Renal pelvis (tissue), 4 donors: ENCODE results near the gene LDLRAD3. TPM values are rescaled to one million over a fixed set of nuclear protein-coding genes. Genes with fewer than 3 reads are reported as not detected.
"Not testable (repeated sequence)": the region's sequence is repeated elsewhere in the genome, so short reads cannot be mapped to it uniquely, and the experiment has no call there.

Experiments
- DNase-seq: peaks from one replicate; pipeline ENCODE4 v3.0.0-alpha.2; 2013
- polyA plus RNA-seq, 3 donors: library from polyadenylated mRNA; unstranded; fragments of 120-200 nt; gene quantifications; one replicate each; pipeline ENCODE4 v1.2.1, GENCODE V29; 2013; ENCODE audit not compliant: insufficient read length in 3 of 3

Gene LDLRAD3
- polyA plus RNA-seq, 3 donors, result 23.1 to 24.7 (median 23.5) TPM

DNA sequence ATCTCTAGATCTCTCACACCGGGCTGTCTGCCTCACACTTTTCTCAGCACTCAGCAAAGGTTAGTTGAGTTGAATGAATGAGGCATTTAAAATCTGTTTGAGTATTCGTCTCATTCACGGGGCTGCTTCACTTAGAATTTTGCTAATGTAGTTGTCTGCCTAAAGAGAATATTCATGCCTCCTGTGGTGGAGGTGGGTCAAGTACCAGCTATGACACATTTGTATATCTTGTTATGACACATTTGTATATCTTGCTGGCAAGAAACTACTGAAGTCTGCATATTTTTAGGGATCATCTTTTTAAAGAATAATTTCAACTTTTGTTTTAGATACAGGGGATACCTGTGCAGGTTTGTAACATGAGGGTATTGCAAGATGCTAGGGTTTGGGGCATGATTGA lies 43.1 kb downstream of the LDLRAD3 start:
- no peak for DNase-seq

DNA sequence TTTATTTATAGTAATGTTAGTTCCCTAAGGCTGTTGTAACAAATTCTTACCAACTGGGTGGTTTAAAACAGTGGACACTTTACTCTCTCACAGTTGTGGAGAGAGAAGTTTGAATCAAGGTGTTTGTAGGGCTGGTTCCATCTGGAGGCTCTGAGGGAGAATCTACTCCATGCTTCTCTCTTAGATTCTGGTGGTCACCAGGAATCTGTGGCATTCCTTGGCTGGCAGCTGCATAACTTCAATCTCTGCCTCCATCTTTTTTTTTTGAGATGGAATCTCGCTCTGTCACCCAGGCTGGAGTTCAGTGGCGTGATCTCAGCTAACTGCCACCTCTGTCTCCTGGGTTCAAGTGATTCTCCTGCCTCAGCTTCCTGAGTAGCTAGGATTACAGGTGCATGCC lies 46.3 kb downstream of the LDLRAD3 start:
- no peak for DNase-seq

DNA sequence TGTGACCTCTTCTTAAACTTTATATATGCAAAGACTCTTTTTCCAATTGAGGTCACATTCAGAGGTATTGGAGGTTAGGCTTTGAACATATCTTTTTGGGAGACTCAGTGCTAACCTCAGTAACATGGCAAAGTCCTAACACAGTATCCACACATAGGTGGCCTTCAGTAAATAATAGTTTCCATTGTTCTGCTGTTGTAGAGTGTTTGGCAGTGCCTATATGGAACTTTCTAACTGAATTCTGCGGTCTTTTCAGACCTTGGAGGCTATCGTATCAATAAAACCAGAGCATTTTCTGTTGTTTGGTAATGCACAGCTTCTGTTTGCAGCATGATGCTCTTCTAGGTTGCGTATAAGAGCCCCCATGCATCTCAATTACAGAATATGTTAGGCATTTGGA lies 47.0 kb downstream of the LDLRAD3 start:
- no peak for DNase-seq

DNA sequence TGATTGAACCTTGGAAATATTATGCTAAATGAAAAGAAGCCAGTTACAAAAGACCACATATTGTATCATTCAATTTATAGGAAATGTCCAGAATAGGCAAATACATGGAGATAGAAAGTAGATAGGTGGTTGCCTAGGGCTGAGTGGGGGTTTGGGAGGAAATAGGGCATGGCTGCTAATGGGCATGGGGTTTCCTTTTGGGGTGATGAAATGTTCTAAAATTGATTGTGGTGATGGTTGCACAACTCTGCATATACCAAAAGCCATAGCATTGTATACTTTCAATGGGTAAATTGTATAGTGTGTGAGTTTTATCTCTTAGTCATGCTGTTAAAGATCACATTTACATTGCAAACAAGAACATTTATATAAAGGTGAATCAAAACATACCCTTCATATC lies 48.7 kb downstream of the LDLRAD3 start:
- no peak for DNase-seq

DNA sequence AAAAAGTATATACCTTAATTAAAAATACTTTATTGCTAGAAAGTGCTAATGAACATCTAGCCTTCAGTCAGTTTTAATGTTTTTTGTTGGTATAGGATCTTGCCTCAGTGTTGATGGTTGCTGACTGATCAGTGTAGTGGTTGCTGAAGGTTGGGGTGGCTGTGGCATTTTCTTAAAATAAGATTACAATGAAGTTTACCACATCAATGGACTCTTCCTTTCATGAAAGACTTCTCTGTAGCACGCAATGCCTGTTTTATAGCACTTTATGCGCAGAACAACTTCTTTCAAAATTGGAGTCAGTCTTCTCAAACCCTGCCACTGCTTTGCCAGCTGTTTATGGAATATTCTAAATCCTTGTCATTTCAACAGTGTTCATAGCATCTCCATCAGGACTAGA lies 50.6 kb downstream of the LDLRAD3 start:
- no peak for DNase-seq

DNA sequence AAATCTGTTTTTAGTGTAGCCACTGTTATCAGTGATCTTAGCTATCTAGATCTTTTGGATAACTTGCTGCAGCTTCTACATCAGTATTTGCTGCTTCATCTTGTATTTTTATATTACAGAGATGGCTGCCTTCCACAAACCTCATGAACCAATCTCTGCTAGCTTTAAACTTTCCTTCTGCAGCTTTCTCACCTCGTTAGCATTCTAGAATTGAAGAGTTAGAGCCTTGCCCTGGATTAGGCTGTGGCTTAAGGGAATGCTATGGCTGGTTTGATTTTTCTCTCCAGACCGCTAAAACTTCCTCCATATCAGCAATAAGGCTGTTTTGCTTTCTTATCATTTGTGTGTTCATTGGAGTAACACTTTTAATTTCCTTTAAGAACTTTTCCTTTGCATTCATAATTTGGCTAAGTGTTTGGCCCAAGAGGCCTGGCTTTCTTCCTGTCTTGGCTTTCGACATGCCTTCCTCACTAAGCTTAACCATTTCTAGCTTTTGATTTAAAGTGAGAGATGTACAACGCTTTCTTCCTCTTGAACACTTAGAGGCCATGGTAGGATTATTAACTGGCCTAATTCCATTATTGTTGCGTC lies 51.9 kb downstream of the LDLRAD3 start:
- DNase-seq, result no peak

DNA sequence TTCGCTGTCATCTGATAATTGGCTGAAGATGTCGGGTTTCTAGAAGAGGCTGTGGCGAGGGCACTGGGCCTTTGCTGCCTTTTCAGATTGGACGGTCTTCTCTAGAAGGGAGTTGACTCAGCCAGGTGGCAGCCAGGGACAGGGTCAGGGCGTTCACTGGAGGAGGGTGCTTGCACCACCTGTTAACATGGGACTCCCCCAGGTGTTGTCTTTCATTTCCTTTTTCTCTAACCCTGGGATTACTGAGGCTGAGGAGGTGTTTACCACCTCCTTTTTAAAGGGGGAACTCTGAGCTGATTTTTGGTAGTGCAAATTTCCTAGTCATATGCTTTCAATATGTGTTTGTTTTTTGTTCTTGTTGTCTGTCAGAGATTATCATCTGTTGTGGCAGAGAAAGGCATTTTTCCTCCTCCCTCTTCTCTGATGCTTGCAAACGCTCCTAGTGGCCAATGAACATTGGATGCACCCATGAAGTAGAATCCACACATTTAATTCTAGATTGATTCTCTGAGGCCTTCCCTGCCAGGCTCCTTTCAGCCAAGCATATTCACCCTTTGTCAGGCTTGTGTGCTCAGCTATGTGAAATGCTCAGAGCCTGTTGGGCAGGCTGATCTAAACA lies 54.1 kb downstream of the LDLRAD3 start:
- no peak for DNase-seq

DNA sequence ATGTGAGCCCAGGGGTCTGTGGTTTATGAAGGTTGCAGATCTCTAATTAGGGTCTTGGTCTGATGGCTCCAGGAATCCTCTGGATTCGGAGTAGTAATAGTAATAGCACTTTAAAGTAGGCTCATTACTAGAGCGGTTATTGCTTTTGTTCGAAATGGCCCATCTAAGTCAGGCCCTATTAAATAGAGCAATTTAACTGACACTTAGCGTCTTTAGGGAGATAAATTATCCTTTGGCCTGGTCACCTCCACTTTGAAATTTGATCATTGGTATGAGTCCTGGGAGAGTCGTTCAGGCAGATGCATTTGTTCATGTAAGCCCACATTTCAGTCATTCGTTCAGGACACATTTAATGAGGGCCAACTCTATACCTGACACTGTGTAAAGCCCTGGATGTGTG lies 54.8 kb downstream of the LDLRAD3 start:
- DNase-seq, result peak; percentile 79

DNA sequence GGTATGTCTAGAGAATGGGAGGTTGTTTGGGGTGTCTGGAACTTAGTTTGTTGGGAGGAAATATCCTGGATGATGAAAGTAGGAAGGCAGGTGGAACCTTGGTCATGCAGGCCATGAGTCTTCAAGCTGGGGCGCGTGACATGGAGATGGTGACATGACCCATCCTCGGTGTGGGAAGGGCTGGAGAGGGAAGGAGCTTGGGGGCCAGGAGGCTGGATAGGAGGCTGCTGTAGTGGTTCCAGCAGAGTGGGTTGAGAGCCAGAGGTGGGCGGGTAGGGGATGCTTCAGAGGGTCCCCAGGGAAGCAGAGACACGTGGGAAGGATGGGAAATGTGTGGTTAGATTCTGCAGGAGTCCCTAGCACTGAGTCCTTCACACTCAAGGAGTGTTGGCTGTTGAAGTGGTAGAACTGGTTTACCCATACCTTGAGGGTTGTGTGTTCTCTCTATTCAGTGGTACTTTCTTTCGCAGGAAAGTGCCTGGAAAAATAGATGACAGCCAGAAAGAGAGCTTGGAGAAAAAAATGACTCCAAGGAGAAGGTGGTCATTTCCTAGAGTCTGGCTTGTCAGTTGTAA lies 56.8 kb downstream of the LDLRAD3 start:
- DNase-seq, result no peak

DNA sequence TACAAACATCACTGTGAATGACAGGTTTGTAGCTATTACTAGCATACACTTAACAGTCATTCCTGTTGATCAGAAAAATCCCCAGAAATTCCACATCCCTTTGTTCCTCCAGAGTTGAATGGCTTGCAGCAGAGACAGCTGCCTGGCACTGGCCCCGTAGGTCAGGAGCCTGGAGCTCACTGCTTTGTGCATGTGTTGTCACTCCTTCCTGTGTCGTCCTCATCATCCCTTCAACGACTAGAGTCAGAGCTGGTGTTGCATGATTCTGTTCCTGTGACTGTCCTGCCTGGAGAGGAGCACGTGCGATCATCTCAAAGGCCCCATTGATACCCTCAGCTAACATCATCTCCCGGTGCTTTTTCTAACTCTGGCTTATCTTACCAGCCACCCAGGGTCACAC lies 58.3 kb downstream of the LDLRAD3 start:
- no peak for DNase-seq

DNA sequence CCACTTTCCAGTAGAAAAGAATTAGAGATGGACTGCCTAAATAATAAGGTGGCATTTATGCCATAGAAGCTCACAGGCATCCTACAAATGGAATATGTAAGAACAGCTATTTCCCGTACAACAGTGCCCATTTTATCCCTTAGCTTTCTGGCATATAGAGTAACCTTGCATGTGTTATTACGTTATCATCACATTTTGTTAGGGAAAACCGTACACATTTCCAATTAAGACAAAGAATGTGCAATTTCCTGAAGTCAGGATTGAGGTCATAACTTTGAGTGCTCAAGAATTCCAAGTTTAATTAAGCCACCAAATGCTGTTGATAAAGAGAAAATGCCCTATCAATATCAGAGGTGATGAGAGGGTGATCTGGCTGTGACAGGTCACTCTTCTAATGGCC lies 58.9 kb downstream of the LDLRAD3 start:
- DNase-seq, result no peak

DNA sequence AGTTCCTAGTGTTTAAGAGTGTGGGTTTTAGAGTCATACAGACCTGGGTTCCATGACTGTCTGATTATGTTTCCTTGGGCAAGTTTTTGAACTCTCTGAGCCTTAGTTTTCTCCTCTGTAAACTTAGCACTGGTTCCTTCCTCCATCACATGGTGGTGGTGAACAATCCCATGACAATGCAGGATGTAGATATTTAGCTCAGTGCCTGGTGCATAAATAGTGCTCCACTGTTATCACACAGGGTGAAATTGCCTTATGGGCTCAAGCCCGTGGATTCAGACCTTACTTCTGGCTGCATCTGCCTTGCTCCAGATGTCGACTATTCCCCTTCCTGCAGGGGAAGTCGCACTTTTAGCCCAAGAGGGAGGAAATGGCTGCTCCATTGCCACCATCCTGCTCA lies 62.7 kb downstream of the LDLRAD3 start:
- no peak for DNase-seq

DNA sequence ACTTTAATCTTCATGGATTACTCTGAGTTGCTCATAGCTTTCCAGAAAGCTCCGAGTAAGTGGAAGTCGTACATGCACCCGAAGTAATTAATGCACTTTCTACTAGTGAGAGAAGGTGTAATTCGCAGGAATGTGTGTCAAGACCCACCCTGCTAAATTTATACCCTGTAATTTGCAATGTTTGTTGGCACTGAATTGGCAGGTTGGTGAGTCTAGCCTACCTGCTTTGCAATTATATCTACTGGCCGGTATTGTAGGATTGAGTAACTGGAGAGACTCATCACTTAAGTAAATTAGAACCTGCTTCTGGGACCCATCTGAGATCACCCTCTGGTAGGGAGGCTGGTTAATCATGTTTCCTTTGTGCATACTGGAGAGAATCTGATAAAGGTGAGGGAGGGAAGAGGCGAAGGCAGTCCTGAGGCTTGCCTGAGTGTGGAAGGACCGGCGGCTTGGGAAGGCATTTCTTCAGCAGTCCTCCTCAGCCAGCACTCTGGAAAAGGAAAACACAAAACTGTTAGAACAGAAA lies 63.3 kb downstream of the LDLRAD3 start:
- DNase-seq, result no peak

DNA sequence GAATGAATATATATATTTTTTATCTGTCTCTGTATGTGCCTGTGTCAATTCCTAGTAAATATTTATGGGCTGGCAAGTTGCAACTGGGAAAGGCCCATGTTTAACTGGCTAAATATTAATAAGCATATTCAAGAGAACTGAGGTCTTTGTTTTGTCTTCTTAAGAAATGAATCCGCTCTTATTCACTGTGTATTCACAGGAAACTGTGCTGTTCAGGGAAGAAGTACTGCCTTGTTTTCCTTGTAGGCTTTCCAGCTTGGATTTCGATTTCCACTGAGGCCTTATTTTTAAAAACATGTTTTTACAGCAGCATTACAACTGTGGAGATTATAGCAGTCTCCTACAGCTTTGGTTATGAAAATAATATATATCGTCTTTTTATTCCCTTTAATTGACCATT lies 64.7 kb downstream of the LDLRAD3 start:
- no peak for DNase-seq

DNA sequence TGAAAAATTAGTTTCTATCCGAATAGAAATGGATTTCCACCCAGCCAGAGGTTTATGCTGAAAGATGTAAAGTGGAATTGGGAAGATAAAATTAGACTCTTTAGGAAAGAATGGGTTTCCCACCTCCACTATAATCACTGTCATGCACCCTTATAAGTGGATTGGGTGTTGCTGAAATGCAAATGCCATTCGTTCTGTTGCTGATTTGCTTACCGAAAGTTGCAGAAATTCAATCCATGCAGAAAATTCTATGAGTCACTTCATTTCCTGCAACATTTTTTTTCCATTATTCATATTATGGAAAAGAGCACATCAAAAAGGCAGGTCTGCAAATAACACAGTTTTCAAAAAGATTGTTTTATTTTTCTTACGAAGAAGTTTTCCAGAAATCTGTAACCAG lies 65.6 kb downstream of the LDLRAD3 start:
- DNase-seq, result no peak

DNA sequence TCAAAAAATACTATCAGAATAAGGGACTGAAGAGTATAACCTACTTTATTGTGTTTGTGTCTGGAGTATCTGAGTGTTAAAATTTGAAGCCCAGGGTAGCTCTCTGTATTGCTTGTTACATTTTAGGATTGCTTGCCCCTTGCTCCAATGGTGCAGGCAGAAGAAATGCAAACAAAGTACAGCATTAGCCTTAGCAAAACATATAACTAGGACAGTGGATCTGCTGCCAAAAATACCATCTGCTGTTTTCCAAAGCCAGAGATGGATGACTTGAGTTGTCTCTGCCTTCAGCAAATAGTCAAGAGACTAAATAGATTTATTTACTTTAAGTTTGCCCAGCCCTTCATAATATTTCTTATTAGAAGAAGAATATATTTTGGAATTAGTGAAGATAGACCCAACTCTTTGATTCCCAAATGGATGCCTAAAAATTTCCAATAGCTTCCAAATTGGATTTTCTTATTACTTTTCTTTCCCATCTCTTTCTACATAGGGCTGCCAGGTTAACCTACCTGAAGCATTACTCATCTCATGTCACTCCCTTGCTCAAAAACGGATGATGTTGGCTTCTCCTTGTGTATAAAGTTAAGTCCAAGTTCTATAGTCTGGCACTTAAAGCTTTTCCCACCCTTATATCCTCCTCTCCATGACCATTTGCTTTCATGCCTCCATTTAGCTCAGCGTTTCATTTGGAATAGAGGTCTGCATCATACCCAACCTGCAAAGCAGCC lies 66.3 kb downstream of the LDLRAD3 start:
- no peak for DNase-seq

DNA sequence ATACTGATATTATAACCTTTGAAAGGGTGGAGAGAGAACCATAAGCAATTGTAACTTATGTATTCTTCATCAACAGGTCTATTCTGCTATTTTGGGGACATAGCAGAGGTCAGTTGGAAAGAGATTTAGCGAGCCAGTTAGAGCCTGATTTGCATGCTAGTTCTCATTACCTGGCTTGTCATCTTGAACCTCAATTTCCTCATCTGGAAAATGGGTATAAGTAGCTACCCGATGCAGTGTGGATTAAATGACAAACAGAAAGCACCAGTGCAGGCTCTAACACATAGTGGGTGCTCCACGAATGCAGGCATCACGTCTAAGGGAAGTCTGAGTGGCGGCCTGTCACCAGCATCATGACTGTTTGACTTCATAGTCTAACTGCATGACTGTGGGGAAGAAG lies 67.7 kb downstream of the LDLRAD3 start:
- DNase-seq, result no peak

DNA sequence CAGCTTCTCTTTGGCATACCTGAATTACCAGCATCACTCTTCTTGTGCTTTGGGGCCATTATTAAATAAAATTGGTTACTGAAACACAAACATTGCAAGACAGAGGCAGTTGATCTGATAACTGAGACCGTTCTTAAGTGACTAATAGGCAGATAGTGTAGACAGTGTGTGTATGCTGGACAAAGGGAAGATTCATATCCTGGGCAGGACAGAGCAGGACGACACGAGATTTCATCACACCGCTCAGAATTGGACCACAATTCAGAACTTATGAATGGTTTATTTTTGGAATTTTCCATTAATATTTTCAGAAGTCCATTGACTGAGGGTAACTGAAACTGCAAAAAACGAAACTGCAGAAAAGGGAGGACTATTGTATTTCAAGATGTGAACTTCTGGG lies 68.6 kb downstream of the LDLRAD3 start:
- no peak for DNase-seq

DNA sequence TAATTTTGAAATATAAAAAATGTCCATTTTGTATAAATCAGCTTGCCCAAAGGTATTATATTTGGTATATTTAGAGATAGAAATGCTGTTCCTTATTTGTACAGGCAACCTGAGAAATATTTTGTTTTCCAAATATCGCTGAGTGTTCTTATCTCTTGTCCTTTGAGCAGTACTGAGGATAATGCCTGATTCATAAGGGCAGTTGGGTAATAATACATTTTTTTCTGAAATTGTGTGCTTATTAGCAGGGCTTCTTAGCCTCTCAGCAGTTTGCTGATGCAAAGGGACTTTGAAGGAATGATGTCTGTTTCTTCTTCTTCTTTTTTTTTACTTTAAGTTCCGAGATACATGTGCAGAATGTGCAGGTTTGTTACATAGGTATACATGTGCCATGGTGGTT lies 69.1 kb downstream of the LDLRAD3 start:
- DNase-seq, result no peak

DNA sequence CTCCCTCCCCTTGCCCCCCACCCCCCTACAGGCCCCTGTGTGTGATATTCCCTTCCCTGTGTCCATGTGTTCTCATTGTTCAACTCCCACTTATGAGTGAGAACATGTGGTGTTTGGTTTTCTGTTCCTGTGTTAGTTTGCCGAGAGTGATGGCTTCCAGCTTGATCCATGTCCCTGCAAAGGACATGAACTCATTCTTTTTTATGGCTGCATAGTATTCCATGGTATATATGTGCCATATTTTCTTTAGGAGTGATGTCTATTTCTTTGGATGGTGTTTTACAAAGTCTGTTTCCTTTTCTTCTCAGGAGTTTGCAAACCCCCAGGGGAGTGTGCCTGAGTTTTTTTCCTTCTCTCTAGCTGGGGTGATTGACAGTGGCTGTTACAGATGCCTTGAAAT lies 69.6 kb downstream of the LDLRAD3 start:
- not testable (repeated sequence) for DNase-seq

DNA sequence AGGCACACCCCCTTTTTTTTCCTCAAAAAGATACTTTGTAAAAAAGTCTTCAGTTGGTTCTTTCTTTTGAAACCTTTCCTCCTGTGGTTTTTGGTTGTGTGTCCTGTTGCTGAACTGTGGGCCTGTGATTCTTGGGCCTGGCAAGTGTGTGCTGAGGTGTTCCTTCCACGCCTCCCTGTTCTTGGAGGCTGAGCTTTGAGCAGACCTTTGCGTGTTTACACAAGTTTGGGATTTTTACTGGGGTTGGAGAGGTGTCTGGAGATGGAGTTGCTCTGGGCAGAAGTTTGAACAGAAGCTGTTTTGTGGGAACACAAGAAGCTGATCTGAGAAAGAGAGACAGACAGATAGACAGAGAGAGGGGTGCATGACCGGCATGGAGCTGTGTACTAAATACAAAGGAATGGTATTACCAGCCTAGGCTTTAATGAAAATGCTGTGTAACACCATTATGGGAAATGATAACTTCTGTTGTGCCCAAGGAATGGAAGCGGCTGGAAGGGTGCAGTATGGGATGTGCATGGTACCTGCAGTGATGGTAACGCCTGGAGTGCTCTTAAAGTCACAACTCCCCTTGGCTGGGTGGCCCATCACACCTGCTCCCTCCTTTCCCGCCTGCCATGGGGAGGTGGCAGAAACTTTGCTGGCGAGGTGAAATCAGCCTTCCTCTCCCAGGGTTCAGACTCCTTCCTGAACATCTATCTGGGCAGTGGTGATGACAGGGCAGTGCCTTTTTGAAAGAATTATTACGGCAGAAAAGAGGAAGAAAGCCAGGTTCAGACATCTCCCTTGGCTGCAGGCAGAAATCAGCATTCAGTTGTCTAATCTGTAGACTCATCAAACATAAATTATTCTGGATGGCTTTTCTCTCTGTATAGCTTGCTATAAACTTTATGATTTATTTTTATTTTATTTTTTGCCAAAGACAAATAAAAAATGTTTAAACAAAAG lies 70.4 kb downstream of the LDLRAD3 start:
- no peak for DNase-seq
